IPS-15b (cell line): ENCODE measurements around the gene DRD2.

ENCODE experiments used
- H3K27me3 ChIP-seq: one replicate; pipeline ENCODE4 v1.6.1; 2013; ENCODE audit warnings: low read length; ENCODE audit not compliant: control insufficient read depth, insufficient read depth
- H3K36me3 ChIP-seq: one replicate; pipeline ENCODE4 v1.6.1; 2013; ENCODE audit warnings: low read length; ENCODE audit not compliant: control insufficient read depth, insufficient read depth
- H3K4me1 ChIP-seq: one replicate; pipeline ENCODE4 v1.6.1; 2013; ENCODE audit warnings: mild to moderate bottlenecking, low read length; ENCODE audit not compliant: control insufficient read depth, insufficient read depth
- H3K4me3 ChIP-seq: one replicate; pipeline ENCODE4 v1.5.1; 2013; ENCODE audit warnings: low read depth, low read length
- H3K9ac ChIP-seq: one replicate; pipeline ENCODE4 v1.6.1; 2013; ENCODE audit warnings: low read depth, mild to moderate bottlenecking, low read length
- H3K9me3 ChIP-seq: one replicate; pipeline ENCODE4 v1.6.1; 2013; ENCODE audit warnings: mild to moderate bottlenecking, low read length; ENCODE audit not compliant: control insufficient read depth, insufficient read depth

DRD2 gene

DNA sequence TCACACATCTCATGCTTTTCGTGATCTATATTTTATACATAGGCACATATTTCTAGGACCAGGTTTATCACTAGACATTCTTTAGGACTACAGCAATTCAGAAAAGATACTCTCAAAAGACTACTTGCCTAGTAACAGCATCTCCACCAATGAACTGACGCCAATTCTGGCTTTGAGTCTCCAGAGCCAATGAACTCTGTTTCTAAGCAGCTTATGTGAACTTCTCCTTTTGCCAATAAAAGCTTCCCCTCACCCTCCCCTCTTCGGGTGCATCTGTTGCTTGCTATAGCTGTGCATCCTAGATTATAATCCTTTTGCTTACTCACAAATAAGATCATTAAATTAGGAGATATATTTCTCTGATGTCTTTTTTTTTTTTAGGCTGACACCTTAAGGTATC, 99.0 kb downstream of the DRD2 start:
- Histone ChIP-seq H3K4me3 (no peak overlapping the region), H3K27me3 (no peaks in the 10 kb centered on the region), H3K4me1 (peaks cover 3% of the 10 kb centered on the region), H3K9ac (no peak overlapping the region), H3K36me3 (no peaks in the 10 kb centered on the region), H3K9me3 (no peaks in the 10 kb centered on the region)

DNA sequence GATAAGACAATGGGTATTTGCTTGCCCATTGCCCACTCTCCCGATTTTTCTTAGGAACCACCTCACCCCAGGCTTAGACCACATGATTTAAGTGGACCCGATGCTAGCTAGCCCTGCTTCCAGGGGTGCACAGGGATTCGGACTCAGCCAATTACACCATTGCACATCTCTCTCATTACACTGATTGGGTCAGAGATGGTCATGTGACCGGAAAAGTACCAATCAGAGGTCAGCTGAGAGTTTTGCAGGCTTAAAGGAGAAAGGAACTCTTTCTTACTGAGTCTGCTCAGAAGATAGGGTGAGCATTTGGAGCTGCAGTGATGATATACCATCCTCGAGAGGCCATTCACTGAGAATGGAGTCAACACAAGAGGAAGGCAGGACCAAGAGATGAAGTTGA, 99.8 kb downstream of the DRD2 start:
- H3K4me3 ChIP-seq = no peak overlapping the region
- no peaks in the 10 kb centered on the region for H3K36me3 ChIP-seq
- H3K27me3 ChIP-seq = no peaks in the 10 kb centered on the region
- peaks cover 3% of the 10 kb centered on the region for H3K4me1 ChIP-seq
- H3K9me3 ChIP-seq = no peaks in the 10 kb centered on the region
- no peak overlapping the region for H3K9ac ChIP-seq

DNA sequence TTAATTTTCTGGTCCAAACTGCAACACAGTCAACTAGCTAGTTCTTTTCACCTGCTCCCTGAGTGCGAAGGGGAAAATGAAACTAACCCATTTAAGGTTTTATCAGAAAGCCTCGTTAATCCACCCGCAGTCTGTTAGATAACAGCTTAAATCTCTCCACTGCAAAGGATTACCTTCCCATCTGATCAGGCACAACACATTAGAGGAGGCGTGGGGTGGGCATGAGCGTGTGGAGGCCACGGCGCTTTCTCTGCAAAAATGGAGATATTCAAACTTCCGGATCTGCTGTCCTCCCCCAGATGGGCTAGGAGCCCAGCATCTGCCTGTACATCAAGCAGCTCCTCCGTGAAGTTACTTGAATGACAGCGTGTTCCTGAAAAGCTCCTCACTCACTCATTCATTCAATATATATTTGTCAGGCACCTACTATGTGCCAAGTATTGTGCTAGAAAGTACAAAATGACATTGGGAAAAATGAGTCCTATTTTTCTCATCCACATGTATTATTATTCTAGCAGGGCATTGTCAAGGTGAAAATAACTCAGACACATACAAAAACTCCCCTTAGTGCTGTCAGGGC, 101.1 kb downstream of the DRD2 start:
- H3K4me3 ChIP-seq = no peak overlapping the region
- no peak overlapping the region for H3K9ac ChIP-seq
- no peaks in the 10 kb centered on the region for H3K9me3 ChIP-seq
- no peaks in the 10 kb centered on the region for H3K27me3 ChIP-seq
- H3K36me3 ChIP-seq = no peaks in the 10 kb centered on the region
- H3K4me1 ChIP-seq = peaks cover 3% of the 10 kb centered on the region

DNA sequence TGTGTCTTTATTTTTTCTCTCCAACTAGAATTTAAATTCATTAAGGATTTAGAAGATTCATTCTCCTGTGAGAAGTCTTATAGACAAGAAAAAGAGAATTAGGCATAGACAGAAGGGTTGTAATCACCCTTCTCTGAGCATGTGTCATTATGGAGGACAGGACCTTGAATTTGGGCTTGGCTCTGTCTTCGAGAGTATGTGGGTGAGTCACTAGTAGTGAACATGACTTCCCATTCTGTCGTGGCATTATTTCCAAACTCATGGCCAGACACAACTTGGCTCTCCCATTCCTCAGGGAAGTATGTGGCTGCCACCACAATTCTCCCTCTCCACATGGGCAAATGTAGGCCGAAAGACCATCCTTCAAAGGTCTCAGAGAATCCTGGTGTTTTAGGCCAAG, 101.9 kb downstream of the DRD2 start:
- Histone ChIP-seq H3K9me3 (no peaks in the 10 kb centered on the region), H3K4me3 (no peak overlapping the region), H3K4me1 (peaks cover 3% of the 10 kb centered on the region), H3K36me3 (no peaks in the 10 kb centered on the region), H3K9ac (no peak overlapping the region), H3K27me3 (no peaks in the 10 kb centered on the region)

DNA sequence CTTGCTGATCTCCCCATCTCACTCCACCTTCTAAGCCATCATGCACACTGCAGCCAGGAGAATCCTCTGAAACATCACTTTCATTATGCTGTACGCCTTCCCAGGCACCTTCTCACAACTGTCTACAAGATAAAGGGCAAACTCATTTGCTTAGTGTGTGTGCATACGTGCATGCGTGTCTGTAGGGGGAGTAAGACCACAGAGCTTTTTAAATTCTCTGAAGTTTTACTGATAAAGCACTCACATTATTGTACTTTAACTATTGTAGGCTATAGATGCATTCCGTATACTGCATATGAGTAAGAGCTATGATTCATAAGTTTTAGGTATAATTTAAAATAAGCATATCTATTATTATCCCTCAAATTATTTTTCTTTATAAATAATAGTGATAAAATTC, 102.9 kb downstream of the DRD2 start:
- Histone ChIP-seq H3K9ac (no peak overlapping the region), H3K4me3 (no peak overlapping the region), H3K36me3 (no peaks in the 10 kb centered on the region), H3K4me1 (peaks cover 4% of the 10 kb centered on the region), H3K9me3 (no peaks in the 10 kb centered on the region), H3K27me3 (no peaks in the 10 kb centered on the region)

DNA sequence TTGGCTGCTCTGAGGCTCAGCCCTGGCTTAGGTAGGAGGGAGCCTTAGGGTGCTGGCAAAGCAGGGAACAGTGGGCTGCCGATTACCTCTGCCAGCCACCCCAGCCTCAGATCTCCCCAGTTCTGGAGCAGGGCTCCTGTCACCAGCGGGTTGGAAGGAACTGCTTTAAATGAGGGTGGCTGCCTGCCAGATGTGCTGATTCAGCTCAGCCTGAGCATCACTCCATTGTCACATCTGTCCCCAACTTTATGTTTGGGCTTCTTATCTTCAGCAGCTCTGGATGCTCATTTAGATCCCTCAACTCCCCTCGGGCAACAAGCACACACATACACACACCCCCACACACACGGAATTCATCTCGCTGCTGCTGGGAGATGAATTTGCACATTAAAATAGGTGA, 104.6 kb downstream of the DRD2 start:
- no peaks in the 10 kb centered on the region for H3K36me3 ChIP-seq
- H3K9ac ChIP-seq = no peak overlapping the region
- no peaks in the 10 kb centered on the region for H3K9me3 ChIP-seq
- peaks cover 5% of the 10 kb centered on the region for H3K4me1 ChIP-seq
- H3K4me3 ChIP-seq = no peak overlapping the region
- H3K27me3 ChIP-seq = no peaks in the 10 kb centered on the region

DNA sequence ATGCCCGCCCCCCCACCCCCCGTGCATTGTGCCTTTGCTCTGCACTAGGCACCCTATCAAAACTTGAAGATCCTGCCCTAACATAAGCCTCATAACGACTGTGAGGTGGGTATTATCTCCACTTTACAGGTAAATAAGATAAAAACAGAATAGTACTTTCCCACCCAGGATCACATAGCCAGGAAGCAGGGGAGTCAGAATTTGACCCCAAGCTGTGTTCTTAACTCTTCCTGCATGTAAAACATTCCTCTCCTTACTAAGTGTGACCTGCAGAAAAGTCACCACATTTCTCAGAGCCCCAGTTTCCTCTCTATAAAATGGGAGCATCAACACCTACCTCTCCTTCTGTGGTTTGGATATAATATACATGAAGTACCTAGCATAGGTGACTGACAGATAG, 105.8 kb downstream of the DRD2 start:
- peaks cover 5% of the 10 kb centered on the region for H3K4me1 ChIP-seq

DNA sequence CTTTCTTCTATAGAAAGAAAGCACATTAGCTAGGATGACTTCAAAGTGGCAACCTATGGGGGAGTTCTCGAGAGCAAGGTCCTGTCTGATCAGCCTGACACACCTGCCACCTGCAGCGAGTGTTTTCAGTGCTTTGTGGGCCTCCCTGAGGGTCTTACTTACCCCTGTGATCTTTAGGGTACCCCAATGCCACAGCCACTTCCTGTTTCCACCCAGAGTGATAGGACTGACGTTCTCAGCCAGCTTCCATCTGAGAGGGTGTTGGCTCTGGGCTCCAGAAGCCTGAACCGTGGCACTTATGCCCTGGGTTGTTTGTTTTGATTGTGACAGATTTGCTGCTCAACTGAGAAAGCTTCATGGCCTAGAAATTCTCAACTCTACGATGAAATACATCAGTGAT, 109.3 kb downstream of the DRD2 start:
- no peaks in the 10 kb centered on the region for H3K9me3 ChIP-seq
- no peak overlapping the region for H3K4me3 ChIP-seq
- H3K27me3 ChIP-seq = no peaks in the 10 kb centered on the region
- no peaks in the 10 kb centered on the region for H3K36me3 ChIP-seq
- H3K9ac ChIP-seq = no peak overlapping the region
- H3K4me1 ChIP-seq = peaks cover 5% of the 10 kb centered on the region

More for the DNA sequence above, 105.8 kb downstream of the DRD2 start:
- Histone ChIP-seq H3K36me3 (no peaks in the 10 kb centered on the region), H3K4me3 (no peak overlapping the region), H3K27me3 (no peaks in the 10 kb centered on the region), H3K9me3 (no peaks in the 10 kb centered on the region), H3K9ac (no peak overlapping the region)

DNA sequence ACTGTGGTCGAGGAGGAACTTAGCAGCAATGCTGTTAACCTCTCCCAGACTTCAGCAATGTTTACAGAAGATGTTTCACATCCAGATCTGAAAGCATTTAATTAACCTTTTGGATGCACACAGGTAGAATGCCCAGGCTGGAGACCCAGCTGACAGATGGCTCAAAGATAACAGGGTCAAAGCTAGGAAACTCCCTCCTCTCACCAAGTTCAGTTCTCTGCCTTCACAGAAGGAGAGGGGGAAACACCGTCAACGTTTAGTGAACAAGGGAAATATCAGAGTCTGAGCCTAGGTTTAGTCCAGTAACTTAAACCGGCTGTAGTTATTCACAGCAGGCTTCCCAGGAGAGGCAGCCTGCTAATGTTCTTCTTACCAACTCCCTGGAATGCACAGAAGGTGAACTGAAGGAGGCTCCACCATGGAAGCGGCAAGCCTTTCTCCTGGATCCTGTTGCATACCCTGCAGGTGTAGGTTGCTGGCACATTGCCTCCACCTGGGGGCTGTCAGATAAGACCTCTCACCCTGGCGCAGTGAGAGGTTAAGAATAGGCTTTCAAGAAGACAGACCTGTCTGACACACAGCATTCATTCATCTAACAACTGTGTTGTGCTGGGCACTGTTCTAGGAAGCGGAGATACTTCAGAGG, 111.1 kb downstream of the DRD2 start:
- Histone ChIP-seq H3K4me1 (peaks cover 5% of the 10 kb centered on the region), H3K9ac (no peak overlapping the region), H3K36me3 (no peaks in the 10 kb centered on the region), H3K4me3 (no peak overlapping the region), H3K27me3 (no peaks in the 10 kb centered on the region), H3K9me3 (no peaks in the 10 kb centered on the region)

DNA sequence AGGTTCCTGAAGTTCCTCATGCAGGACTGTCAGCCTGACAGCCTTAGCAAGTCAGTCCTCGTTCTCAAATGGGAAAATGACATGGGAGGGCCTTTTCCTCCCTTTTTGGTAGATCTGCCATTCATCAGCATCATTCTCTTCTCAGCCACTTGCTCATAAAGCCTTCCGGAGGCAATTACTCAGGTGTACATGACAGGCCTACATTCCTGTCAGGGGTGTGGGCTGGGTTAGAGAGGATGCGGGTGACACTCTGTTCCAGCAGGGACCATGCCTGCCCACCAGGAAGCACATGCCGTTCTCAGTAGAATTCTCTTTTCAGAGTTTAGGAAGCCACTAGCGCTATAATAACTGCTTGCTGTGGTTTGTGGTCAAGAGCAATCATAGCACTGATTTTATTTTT, 111.8 kb downstream of the DRD2 start:
- Histone ChIP-seq H3K36me3 (no peaks in the 10 kb centered on the region), H3K27me3 (no peaks in the 10 kb centered on the region), H3K4me3 (no peak overlapping the region), H3K4me1 (peaks cover 5% of the 10 kb centered on the region), H3K9me3 (no peaks in the 10 kb centered on the region), H3K9ac (no peak overlapping the region)
